A549 treated with RU486 at 1 μM for 4 hours (cell line): ENCODE results near the gene TRAP1. TPM values are rescaled to one million over a fixed set of nuclear protein-coding genes. Genes with fewer than 3 reads are reported as not detected.

ENCODE experiments used
- total RNA-seq: library from RNA; stranded (reverse); fragments of 200-300 nt; extraction: Qiagen RNA extraction; gene quantifications from 5 replicates; pipeline ENCODE4 v1.2.3, GENCODE V29; 2022; ENCODE audit warnings: low read depth

The TRAP1 gene
- 114 to 151 TPM (median 140 TPM) in 5 replicates for total RNA-seq

DNA sequence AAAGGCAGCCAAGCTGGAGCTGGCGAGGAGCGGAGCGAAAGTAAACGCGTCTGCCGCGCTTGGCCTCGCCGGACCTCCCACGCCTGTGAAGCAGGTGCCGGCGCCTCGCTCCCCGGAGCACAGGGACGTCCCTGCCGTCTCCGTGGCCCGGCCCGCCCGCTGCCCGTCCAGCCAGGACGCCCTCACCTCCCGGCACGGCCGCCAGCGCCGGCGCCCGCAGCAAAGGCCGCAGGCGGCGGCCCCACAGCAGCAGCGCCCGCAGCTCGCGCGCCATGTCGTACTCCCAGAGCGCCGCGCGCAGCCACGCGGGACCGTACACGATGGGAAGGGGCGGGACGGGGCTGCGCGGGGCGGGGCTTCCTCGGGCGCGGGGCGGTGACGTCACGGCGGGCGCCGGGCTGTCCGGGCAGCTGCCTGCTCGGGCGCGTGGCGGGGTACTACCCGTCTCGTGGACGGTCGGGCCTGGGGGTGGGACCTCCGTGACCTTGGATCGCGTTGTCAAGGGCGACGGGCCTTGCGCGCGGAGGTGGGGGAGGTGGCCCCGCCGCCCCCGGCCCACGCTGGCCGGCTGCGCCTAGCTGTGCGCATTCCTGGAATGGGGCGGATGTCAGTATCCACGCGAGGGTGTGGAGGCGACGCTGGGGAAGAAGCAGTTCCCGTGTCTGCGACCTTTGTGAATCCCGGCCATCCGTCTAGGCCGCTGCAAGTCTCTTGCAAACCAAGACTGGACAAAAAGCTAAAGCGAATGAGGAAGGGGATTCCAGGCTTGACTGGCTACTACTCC is at the start of gene TRAP1:
Gene TRAP1 (minus strand): TSS at position 290 of the 784 bp plus-strand sequence. CDS start 16 bp downstream, at position 274.

DNA sequence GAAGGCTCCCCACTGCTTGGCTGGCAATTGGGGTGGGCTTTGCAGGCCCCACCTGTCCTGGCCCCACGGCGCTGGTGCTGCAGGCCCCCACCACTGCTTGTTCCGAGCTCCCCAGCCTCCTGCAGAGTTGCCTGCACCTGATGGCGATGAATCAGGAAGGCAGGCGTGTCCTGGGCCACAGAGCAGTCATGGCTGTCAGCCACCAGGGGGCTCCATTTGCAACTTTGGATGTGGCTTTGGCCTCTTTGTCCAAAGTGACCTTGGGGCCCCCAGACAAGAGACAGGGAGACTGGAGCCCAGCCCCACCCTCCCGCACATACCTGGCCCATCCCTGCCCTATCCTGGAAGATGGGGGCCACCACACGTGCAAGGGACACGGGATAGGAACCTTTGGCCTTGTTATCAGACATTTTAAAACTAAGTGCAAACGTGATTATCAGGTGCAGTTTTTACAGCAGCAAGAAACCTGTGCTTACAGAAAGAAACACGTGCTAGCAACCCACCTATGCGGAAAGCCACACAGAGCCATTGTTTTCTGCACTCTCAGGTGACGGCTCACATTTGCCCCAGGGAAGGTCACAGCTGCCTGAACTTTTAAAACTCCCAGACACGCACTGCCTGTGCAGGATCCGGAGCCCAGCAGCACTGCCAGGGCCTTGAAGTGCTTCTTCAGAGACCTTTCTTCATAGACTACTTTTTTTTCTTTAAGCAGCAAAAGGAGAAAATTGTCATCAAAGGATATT is 62.9 kb downstream of the TRAP1 start, which contains the start of gene DNASE1:
Gene DNASE1 (plus strand): TSS at position 443 of the 743 bp plus-strand sequence. CDS start 683 bp downstream, outside the sequence.

GRCh38 chr16:3611146-3611975 is 106.0 kb downstream of the TRAP1 start, which contains the start of gene SLX4:
TSS of gene SLX4 (minus strand) at chr16:3611606. CDS start at chr16:3608964, 2,642 bp downstream.

Other genes starting within 250 kb of the TRAP1 start
- gene C16orf90, start 222.0 kb downstream of the TRAP1 start, total RNA-seq = not detected in 5 replicates
- 17.2 to 22.6 TPM (median 18.9 TPM) in 5 replicates for gene CLUAP1, start 216.5 kb downstream of the TRAP1 start, total RNA-seq
- gene NLRC3, start 140.1 kb downstream of the TRAP1 start, total RNA-seq = 0.01 TPM in 1 of 5 replicates, not detected in the others
- gene SLX4, start 105.9 kb downstream of the TRAP1 start, total RNA-seq = 3.7 to 5.3 TPM (median 4.4 TPM) in 5 replicates
- gene DNASE1, start 62.8 kb downstream of the TRAP1 start, total RNA-seq = 1.6 to 4.3 TPM (median 3.2 TPM) in 5 replicates
- 14.5 to 18.5 TPM (median 16.6 TPM) in 5 replicates for gene CREBBP, start 163.2 kb upstream of the TRAP1 start, total RNA-seq